ENCODE data around the gene IFNA14. TPM values are rescaled to one million over a fixed set of nuclear protein-coding genes. Genes with fewer than 3 reads are reported as not detected.

IFNA14 gene
- total RNA-seq, 1 donor from 2014 or later: not detected

DNA sequence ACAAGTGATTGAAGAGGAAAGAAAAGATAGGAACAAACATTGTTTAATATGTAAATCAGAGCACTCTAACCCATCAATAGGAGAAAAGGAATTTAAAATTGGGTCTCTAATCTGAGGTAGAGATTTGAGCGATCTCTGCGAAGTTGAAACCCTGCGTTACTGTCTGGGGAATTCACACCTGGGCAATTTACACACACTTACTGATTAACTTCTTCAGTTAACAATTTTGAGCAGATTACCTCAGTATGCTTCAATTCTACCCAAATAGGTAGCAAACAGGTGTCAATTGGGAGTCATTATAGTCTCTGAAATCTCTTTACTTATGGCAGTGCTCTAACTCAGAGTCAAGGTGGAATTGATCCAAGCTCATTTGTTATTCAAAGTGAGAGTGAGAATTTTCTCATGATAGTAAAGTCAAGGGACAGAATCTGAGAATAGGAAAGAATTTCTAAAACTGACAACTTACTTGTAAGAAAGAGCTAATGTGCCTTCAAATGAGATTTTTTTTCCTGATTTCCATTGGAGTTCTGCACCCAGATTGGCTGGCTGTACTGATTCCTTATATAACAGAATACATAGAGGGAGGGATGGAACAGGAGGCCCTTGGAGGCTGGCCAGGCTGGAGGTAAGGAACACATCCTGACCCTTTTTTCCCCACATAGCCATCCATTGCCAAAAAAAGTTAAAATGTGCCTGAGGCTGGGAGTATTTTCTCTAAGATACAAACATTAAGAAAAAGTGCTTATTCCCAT lies 27.1 kb upstream of the IFNA14 start:
- H3K4me3 ChIP-seq (ENCODE audit: low read depth, low read length): no peak overlapping the region
- TF ChIP-seq, protein P1, sequence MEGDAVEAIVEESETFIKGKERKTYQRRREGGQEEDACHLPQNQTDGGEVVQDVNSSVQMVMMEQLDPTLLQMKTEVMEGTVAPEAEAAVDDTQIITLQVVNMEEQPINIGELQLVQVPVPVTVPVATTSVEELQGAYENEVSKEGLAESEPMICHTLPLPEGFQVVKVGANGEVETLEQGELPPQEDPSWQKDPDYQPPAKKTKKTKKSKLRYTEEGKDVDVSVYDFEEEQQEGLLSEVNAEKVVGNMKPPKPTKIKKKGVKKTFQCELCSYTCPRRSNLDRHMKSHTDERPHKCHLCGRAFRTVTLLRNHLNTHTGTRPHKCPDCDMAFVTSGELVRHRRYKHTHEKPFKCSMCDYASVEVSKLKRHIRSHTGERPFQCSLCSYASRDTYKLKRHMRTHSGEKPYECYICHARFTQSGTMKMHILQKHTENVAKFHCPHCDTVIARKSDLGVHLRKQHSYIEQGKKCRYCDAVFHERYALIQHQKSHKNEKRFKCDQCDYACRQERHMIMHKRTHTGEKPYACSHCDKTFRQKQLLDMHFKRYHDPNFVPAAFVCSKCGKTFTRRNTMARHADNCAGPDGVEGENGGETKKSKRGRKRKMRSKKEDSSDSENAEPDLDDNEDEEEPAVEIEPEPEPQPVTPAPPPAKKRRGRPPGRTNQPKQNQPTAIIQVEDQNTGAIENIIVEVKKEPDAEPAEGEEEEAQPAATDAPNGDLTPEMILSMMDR (conservative IDR thresholded peaks at IDR 0.05; ENCODE audit: low read depth, low read length): no peak
- DNase-seq (ENCODE audit: low read depth): no peak

DNA sequence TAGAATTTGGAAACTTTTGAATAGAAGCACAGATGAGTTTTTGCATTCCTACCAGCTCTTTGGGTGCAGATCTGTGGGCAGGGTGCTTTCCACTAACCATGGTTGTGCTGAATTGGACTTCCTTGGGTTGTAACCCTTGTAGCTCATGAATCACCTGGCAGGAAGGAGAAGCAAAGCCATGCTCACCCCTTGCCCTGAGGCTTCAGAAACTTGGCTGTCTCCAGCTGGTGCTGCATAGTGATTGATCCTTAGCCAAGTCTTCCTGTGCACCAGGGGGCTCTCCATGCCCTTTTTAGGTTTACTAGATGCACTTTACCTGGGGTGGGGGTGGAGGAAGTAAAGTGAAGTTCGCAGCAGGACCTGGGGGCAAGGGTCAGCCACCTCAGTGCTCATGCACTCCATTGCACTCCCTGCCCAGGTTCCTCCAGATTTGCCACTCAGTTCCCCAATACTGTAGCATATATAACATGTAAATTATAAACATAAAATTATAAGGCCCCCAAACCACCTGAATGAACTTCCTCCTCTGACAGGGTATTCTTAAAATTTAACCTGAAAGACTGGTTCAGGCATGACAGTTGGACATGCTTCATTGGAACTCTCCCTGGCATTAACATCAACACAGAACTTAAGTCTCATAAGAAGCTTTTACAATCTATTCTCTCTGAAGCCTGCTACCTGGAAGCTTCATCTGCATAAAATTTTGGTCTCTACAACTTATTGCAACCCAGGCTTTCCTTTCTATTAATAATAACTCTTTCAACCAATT lies 25.8 kb upstream of the IFNA14 start:
- TF ChIP-seq, protein P1 (conservative IDR thresholded peaks at IDR 0.05; ENCODE audit: low read depth, low read length): no peak
- no peak for DNase-seq (ENCODE audit: low read depth)
- H3K4me3 ChIP-seq (ENCODE audit: low read depth, low read length): no peak overlapping the region

DNA sequence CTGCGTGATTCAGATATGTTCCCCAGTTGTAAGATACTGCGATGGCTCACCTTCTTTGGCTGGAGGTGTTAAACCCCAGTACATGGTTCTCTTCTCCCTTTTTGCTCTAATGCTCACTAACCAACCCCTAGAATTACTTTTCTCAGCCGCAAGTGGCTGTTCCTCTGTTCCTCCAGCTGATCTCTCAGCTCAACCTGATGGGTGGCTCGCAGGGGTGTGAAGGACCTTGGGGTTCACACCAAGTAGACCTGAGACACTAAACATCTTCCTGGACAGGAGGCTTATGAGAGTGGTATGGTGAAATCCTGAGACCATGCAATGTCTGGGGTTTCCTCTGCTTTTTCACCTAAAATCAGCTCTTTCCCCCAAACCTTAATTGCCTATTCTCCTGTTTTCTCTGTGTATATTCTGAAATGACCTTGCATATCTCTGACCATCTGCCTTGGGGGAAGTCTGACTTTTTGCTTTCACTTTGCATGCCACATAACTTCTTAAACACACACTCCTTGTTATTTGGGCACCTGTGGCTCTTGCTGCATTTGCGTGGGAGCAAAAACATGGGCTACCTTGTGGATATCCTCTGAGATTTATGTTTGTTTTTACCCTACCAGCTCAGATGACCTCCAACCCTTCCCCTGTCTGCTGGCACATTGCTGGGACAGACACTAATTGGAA lies 15.9 kb upstream of the IFNA14 start:
- H3K4me3 ChIP-seq (ENCODE audit: low read depth, low read length): no peak overlapping the region
- TF ChIP-seq, protein P1 (conservative IDR thresholded peaks at IDR 0.05; ENCODE audit: low read depth, low read length): no peak
- no peak for DNase-seq (ENCODE audit: low read depth)

DNA sequence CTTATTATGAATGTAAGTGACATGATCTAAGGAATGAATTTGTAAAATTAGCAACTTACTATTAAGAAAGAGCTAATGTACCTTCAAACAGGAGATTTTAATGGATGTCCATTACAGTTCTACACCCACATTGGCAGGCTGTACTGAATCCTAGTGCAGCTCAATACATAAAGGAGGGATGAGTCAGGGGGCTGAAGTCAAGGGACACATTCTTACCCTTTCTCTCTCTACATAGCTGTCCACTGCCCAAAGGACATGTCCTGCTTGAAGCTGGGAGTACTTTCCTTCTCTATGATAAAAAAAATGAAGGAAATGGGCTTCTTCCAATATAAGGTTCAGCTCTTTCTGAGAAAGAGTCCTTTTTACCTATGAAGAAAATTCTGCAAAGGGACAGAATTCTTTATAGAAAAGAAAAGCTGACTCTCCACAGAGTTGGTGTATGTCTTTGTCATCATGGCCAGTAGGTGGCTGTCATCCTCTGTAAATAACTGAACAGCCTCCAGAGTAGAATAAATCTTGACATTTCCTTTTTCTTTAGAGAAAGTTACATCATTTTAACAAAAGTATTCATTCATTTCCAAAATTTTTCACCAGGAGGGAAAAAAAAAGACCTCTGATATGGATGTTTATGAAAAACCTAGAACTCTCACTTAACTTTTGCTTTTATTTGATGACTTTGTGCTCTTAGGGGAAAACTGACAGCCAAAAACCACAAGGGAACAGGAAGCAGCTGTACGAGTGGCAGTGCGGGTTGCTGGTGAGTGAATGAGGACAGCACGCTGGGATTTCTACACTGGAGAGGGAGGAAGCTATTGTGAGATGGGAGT lies 13.1 kb upstream of the IFNA14 start:
- no peak overlapping the region for H3K4me3 ChIP-seq (ENCODE audit: low read depth, low read length)
- TF ChIP-seq, protein P1 (conservative IDR thresholded peaks at IDR 0.05; ENCODE audit: low read depth, low read length): peak; percentile 76
- DNase-seq (ENCODE audit: low read depth): no peak

DNA sequence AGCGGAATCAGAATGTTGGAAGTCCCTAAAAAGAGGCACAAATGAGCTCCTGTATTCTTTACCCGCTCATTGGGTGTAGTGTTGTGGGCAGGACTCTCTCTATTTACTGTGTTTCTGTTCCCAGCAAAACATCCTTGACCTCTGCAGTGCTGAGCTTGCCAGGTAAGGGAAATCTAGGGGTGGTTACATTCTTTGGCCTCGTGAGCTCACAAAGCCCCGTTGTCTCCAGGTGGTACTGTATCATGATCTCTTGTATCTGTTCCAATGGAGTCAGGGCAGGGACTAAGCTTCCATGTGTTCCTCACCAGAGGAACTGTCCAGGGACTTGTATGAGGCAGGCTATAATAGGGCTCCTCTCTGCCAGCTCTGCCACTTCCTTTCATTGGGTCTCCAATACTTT lies 11.8 kb upstream of the IFNA14 start:
- TF ChIP-seq, protein P1 (conservative IDR thresholded peaks at IDR 0.05; ENCODE audit: low read depth, low read length): no peak

DNA sequence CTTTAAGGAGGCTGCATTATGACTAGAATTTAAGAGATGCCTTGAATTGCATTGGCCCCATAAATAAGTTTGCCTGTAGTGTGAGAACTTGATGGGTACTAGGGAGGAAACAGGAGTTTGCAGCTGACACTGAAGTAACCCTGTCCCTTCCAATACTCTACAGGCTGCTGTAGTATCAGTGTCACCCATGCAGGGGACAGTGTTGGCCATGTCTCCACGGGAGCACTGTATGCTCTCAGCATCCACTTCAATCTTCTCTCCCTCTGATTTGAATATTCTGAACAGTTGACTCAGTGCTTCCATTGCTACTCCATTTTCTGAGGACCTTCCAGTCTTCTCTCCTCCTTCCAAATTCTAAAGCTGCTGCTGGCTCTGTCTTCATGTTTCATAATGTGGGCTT lies 11.4 kb upstream of the IFNA14 start:
- TF ChIP-seq, protein P1 (conservative IDR thresholded peaks at IDR 0.05; ENCODE audit: low read depth, low read length): no peak
- no peak for DNase-seq (ENCODE audit: low read depth)
- H3K4me3 ChIP-seq (ENCODE audit: low read depth, low read length): no peak overlapping the region

More for the DNA sequence above, 11.8 kb upstream of the IFNA14 start:
- no peak overlapping the region for H3K4me3 ChIP-seq (ENCODE audit: low read depth, low read length)
- no peak for DNase-seq (ENCODE audit: low read depth)

Data from epithelial cell of proximal tubule (primary cell).